Right cardiac atrium (tissue), 5 donors: Measurements from ENCODE around the gene MT1F. TPM values are rescaled to one million over a fixed set of nuclear protein-coding genes. Genes with fewer than 3 reads are reported as not detected.

Experiments
- ATAC-seq, 2 donors: fragments of 200-7000 bp; cut with Tn5 transposase; one replicate each; pipeline versions ENCODE4 v1.8.0 to v1.9.1; 2020; ENCODE audit warnings: moderate library complexity in 2 of 2, mild to moderate bottlenecking in 1 of 2
- DNase-seq, 3 donors: peaks; one replicate each; pipeline ENCODE4 v3.0.0-alpha.2; 2020
- H3K27ac ChIP-seq: one replicate; pipeline ENCODE4 v1.5.1; 2013; ENCODE audit warnings: mild to moderate bottlenecking, low read length, control low read depth, moderate library complexity
- H3K27me3 ChIP-seq: one replicate; pipeline ENCODE4 v1.6.1; 2013; ENCODE audit not compliant: control insufficient read depth, insufficient read depth
- H3K4me1 ChIP-seq: one replicate; pipeline ENCODE4 v1.6.1; 2013; ENCODE audit warnings: low read length; ENCODE audit not compliant: control insufficient read depth, insufficient read depth
- H3K4me3 ChIP-seq: one replicate; pipeline ENCODE4 v1.5.1; 2013; ENCODE audit warnings: low read length, control low read depth
- H3K9me3 ChIP-seq: one replicate; pipeline ENCODE4 v1.6.1; 2013; ENCODE audit warnings: low read length; ENCODE audit not compliant: control insufficient read depth
- WGBS: extraction: QIAGEN DNeasy Blood & Tissue Kit; methylation state at CpG from one replicate; pipeline ENCODE4 v1.1.7; 2013; 5-methylcytosine and 5-hydroxymethylcytosine counted together
- intact Hi-C, 4 donors: fragments of 100-400 bp; cut with DNase I; formaldehyde crosslinking; loops; one replicate each; pipeline versions ENCODE4 v1.11.0 to v1.14.0; 2022 to 2023
- polyA plus RNA-seq: library from polyadenylated mRNA; stranded (reverse); fragments of 200-250 nt; gene quantifications from one replicate; pipeline ENCODE4 v1.2.3, GENCODE V29; 2013
- total RNA-seq, 4 donors: library from RNA; stranded (reverse); fragmentation: NEBNext Ultra II Directional; extraction: Animal tissue kit (Norgen Biotek cat#: 25700); gene quantifications; one replicate each; pipeline ENCODE4 v1.2.1, GENCODE V29; 2021
- donor health status: healthy with polysubstance abuse.
- donor health status: DM: no; HTN: yes; CAD: no.
- donor health status: DM: no; HTN: no; CAD: no.
- donor health status: DM: no; HTN: yes; CAD: no; lungs with severe emphysema.
- donor health status: DM: yes; HTN: yes; CAD: no.

Gene MT1F
- total and polyA plus RNA-seq, 5 donors = 1.3 to 3.9 (median 3.5) TPM

GRCh38 chr16:56684926-56685590, 27.3 kb downstream of the MT1F start:
- intact Hi-C loops = no loop called here
- no peak overlapping the region for H3K4me3 ChIP-seq
- H3K27ac ChIP-seq = peak overlapping the region; percentile 80
- H3K9me3 ChIP-seq = no peaks in the 10 kb centered on the region
- WGBS = 69% methylated on average over 4 of the region's 4 CpGs
- ATAC-seq (no peak), DNase-seq (peak in 1 of 3 donors; percentile 36)
- H3K4me1 ChIP-seq = peaks cover 19% of the 10 kb centered on the region
- H3K27me3 ChIP-seq = no peaks in the 10 kb centered on the region

- Histone ChIP-seq H3K9me3 (no peaks in the 10 kb centered on the region), H3K27me3 (no peaks in the 10 kb centered on the region), H3K4me1 (peaks cover 19% of the 10 kb centered on the region), H3K4me3 (no peak overlapping the region), H3K27ac (no peak overlapping the region)
- 96% methylated on average over 7 of the region's 7 CpGs for WGBS
- DNase-seq (no peak), ATAC-seq (no peak)
- intact Hi-C loops = no loop called here
These were observed 29.0 kb downstream of the MT1F start for GRCh38 chr16:56686758-56687157.

GRCh38 chr16:56688762-56689161, 31.0 kb downstream of the MT1F start:
- Histone ChIP-seq H3K27me3 (no peaks in the 10 kb centered on the region), H3K4me3 (no peak overlapping the region), H3K4me1 (peaks cover 11% of the 10 kb centered on the region), H3K27ac (no peak overlapping the region), H3K9me3 (no peaks in the 10 kb centered on the region)
- DNase-seq = no peak
- intact Hi-C loops = no loop called here
- ATAC-seq = no peak
- WGBS = 33% methylated on average over 1 of the region's 1 CpG

- WGBS = 72% methylated on average over 3 of the region's 3 CpGs
- no peaks in the 10 kb centered on the region for H3K27me3 ChIP-seq
- no peak overlapping the region for H3K4me3 ChIP-seq
- no peaks in the 10 kb centered on the region for H3K9me3 ChIP-seq
- ATAC-seq (no peak), DNase-seq (no peak)
- peaks cover 9% of the 10 kb centered on the region for H3K4me1 ChIP-seq
- intact Hi-C loops = no loop called here
- no peak overlapping the region for H3K27ac ChIP-seq
These were observed 31.4 kb downstream of the MT1F start for GRCh38 chr16:56689171-56689570.

GRCh38 chr16:56690420-56691122, 32.8 kb downstream of the MT1F start:
- ATAC-seq (no peak), DNase-seq (no peak)
- 63% methylated on average over 4 of the region's 4 CpGs for WGBS
- H3K9me3 ChIP-seq = no peaks in the 10 kb centered on the region
- no peaks in the 10 kb centered on the region for H3K27me3 ChIP-seq
- intact Hi-C loops = loop anchor here in 2 of 4 donors (10.0 kb wide), 2 partner anchors 86 to 176 kb away; partner anchors contain the start of gene MT2A (in 1 of the 2)
- H3K4me3 ChIP-seq = no peak overlapping the region
- no peaks in the 10 kb centered on the region for H3K4me1 ChIP-seq
- H3K27ac ChIP-seq = no peak overlapping the region

- no peak overlapping the region for H3K4me3 ChIP-seq
- 48% methylated on average over 4 of the region's 4 CpGs for WGBS
- DNase-seq = no peak
- ATAC-seq = peak; percentile 53 to 69
- H3K27me3 ChIP-seq = no peaks in the 10 kb centered on the region
- intact Hi-C loops = loop anchor here in 2 of 4 donors (10.0 kb wide), 2 partner anchors 87 to 177 kb away; partner anchors contain the start of gene MT2A (in 1 of the 2)
- H3K4me1 ChIP-seq = no peaks in the 10 kb centered on the region
- no peak overlapping the region for H3K27ac ChIP-seq
- H3K9me3 ChIP-seq = no peaks in the 10 kb centered on the region
These were observed 34.1 kb downstream of the MT1F start for GRCh38 chr16:56691885-56692284.

- peaks cover 2% of the 10 kb centered on the region for H3K9me3 ChIP-seq
- no peaks in the 10 kb centered on the region for H3K27me3 ChIP-seq
- no peak for ATAC-seq
- DNase-seq = no peak
- no peaks in the 10 kb centered on the region for H3K4me1 ChIP-seq
- no peak overlapping the region for H3K4me3 ChIP-seq
- no peak overlapping the region for H3K27ac ChIP-seq
- intact Hi-C loops = loop anchor here in 2 of 4 donors (10.0 kb wide), 2 partner anchors 90 to 180 kb away; partner anchors contain the start of gene MT2A (in 1 of the 2)
- WGBS = 72% methylated on average over 1 of the region's 1 CpG
These were observed 37.5 kb downstream of the MT1F start for GRCh38 chr16:56695246-56695645.

GRCh38 chr16:56697456-56698155, 39.8 kb downstream of the MT1F start:
- 87% methylated on average over 5 of the region's 5 CpGs for WGBS
- intact Hi-C loops = loop anchor here in 2 of 4 donors (10.0 kb wide), 2 partner anchors 93 to 183 kb away; partner anchors contain the start of gene MT2A (in 1 of the 2)
- DNase-seq (no peak), ATAC-seq (no peak)
- Histone ChIP-seq H3K4me1 (no peaks in the 10 kb centered on the region), H3K4me3 (no peak overlapping the region), H3K27me3 (no peaks in the 10 kb centered on the region), H3K9me3 (peaks cover 2% of the 10 kb centered on the region), H3K27ac (no peak overlapping the region)

- H3K27me3 ChIP-seq = no peaks in the 10 kb centered on the region
- H3K4me3 ChIP-seq = no peak overlapping the region
- intact Hi-C loops = loop anchor here in 3 of 4 donors (2.0 to 10.0 kb wide), 6 partner anchors 95 to 188 kb away; partner anchors contain the start of gene MT2A (in 1 of the 3)
- ATAC-seq = no peak
- no peak for DNase-seq
- peaks cover 2% of the 10 kb centered on the region for H3K9me3 ChIP-seq
- H3K27ac ChIP-seq = no peak overlapping the region
- H3K4me1 ChIP-seq = no peaks in the 10 kb centered on the region
- 9% methylated on average over 1 of the region's 1 CpG for WGBS
These were observed 42.4 kb downstream of the MT1F start for GRCh38 chr16:56700195-56700594.

GRCh38 chr16:56700631-56701030, 42.9 kb downstream of the MT1F start:
- intact Hi-C loops = loop anchor here in 3 of 4 donors (2.0 to 10.0 kb wide), 6 partner anchors 96 to 188 kb away; partner anchors contain the start of gene MT2A (in 1 of the 3)
- WGBS = 98% methylated on average over 1 of the region's 1 CpG
- no peak for ATAC-seq
- Histone ChIP-seq H3K27me3 (no peaks in the 10 kb centered on the region), H3K9me3 (peaks cover 2% of the 10 kb centered on the region), H3K27ac (no peak overlapping the region), H3K4me1 (no peaks in the 10 kb centered on the region), H3K4me3 (no peak overlapping the region)
- DNase-seq = no peak
